ENCODE data around the gene CRISPLD2.
"Not testable (repeated sequence)": the region's sequence is repeated elsewhere in the genome, so short reads cannot be mapped to it uniquely, and the experiment has no call there.

CRISPLD2 gene

GRCh38 chr16:84938616-84939015 lies 118.8 kb downstream of the CRISPLD2 start:
- not testable (repeated sequence) for FAIRE-seq

GRCh38 chr16:84940670-84941551 lies 121.1 kb downstream of the CRISPLD2 start:
- FAIRE-seq: no peak

GRCh38 chr16:84941921-84942320 lies 122.1 kb downstream of the CRISPLD2 start:
- FAIRE-seq: no peak

- no peak for FAIRE-seq
These were observed 123.0 kb downstream of the CRISPLD2 start for GRCh38 chr16:84942786-84943185.

- no peak for FAIRE-seq
These were observed 123.8 kb downstream of the CRISPLD2 start for GRCh38 chr16:84943620-84944019.

GRCh38 chr16:84947022-84947421 lies 127.2 kb downstream of the CRISPLD2 start:
- FAIRE-seq: no peak

GRCh38 chr16:84947996-84948850 lies 128.4 kb downstream of the CRISPLD2 start:
- no peak for FAIRE-seq

GRCh38 chr16:84948851-84949610 lies 129.2 kb downstream of the CRISPLD2 start:
- no peak for FAIRE-seq

- FAIRE-seq: no peak
These were observed 130.1 kb downstream of the CRISPLD2 start for GRCh38 chr16:84949772-84950436.

- no peak for FAIRE-seq
These were observed 131.1 kb downstream of the CRISPLD2 start for GRCh38 chr16:84950906-84951305.

GRCh38 chr16:84952335-84953189 lies 132.8 kb downstream of the CRISPLD2 start:
- FAIRE-seq: peak; percentile 56

GRCh38 chr16:84953190-84953746 lies 133.5 kb downstream of the CRISPLD2 start:
- no peak for FAIRE-seq

- FAIRE-seq: no peak
These were observed 135.6 kb downstream of the CRISPLD2 start for GRCh38 chr16:84955427-84955826.

GRCh38 chr16:84957192-84957591 lies 137.4 kb downstream of the CRISPLD2 start:
- FAIRE-seq: no peak

- FAIRE-seq: no peak
These were observed 138.0 kb downstream of the CRISPLD2 start for GRCh38 chr16:84957792-84958191.

Data from G401.6 (cell line).